Measurements from ENCODE around the gene FAM76B. TPM values are rescaled to one million over a fixed set of nuclear protein-coding genes. Genes with fewer than 3 reads are reported as not detected.

FAM76B gene
- total RNA-seq, 1 donor from 2014 or later, result 4.7 TPM

- ATAC-seq (ENCODE audit: poor library complexity) (no peak), DNase-seq (no peak)
- intact Hi-C loops (cut with DNase I), result no loop called here
Measured at GRCh38 chr11:95751515-95751914, 38.1 kb downstream of the FAM76B start.

DNA sequence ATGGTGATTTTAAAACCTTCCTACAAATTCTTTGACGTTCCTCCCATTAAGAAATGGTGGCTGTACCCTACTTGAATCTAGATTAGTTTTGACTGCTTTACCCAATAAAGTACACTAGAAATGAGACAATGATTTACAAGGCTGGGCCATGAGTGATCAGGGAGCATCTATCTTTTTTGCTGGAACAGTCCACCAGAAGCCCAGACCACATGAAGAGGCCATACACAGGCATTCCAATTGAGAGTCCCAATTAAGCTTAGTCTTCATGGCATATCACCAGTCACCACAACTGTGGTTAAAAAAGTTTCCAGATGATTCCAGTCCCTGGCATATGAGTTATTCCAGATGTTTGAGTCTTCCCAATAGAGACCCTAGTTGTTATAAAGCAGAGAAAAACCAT lies 39.5 kb downstream of the FAM76B start:
- no peak for ATAC-seq (ENCODE audit: poor library complexity)
- intact Hi-C loops (cut with DNase I), result no loop called here
- DNase-seq, result no peak

DNA sequence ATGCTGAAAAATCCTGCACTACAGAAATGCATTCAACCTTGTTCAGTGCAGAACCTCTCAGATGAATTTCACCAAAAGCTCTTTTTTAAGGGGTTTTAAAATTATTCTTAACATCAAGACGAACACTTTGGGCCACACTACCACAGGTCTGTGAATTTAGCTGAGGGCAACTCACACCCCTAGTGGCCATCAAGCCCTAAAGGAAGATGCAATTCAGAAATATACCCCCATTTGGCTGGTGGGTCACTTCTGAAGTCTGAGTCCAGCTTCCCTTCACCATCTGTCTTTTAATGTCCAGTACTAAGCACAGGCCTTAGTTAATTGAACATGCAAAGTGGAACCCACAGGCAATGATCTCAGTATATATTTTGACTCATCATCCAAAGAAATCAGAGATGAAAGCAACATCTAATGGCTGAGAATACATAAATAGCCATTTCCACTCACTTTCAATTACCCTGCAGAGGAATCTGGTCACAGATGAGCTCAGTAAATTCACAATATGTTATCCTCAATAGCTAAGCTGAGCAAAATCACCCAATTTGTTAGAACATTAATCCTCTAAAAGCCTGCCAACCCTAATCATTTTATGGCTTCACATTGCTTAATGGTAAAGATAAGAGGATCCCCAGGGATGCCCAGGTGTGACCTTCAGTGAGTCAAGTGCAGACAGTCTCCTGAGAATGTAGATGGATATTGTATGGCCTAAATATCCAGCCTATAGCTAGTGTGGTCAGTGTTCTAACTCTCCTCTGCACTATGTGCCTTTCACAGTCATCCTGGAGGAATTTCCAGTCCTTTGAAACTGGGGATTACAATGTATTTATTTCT lies 50.3 kb downstream of the FAM76B start:
- intact Hi-C loops (cut with DNase I), result no loop called here
- ATAC-seq (ENCODE audit: poor library complexity) (no peak), DNase-seq (no peak)

DNA sequence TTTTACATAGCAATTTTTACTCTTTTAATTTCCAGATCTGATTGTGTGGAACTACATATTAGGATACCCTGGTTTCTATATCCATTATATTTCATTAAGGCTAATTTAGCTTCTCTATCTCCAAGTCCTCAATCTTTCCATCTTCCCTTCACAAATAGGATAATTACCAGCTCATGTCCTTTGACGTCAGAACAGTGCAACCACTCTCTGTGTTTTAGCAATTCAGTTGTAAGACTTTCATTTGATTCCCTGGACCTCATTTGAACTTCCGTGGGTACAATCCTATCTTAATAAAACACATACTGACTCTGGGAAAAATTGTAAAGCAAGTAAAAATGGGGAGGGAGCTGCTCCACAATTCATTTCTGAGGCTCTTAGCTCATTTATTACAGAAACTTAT lies 52.8 kb downstream of the FAM76B start:
- ATAC-seq (ENCODE audit: poor library complexity) (no peak), DNase-seq (no peak)
- intact Hi-C loops (cut with DNase I), result no loop called here

DNA sequence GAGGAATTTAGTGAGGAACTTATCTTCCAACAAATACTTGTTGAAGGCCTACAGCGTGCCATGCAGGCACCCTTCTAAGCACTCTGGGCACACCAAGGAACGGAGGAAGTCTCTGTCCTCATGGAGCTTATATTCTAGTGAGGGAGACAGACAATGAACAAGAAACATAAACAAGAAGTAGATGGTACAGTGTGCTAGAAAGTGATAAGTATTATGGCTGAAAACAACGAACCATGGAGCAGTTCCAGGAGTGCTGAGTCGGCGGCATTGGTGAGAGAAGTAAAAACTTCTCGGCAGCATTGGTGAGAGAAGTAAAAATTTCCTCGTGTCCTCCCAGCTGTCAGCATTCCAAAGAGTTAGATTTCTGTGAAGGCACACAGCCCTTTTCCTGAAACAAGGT lies 53.2 kb downstream of the FAM76B start:
- ATAC-seq (ENCODE audit: poor library complexity) (no peak), DNase-seq (no peak)
- intact Hi-C loops (cut with DNase I), result no loop called here

DNA sequence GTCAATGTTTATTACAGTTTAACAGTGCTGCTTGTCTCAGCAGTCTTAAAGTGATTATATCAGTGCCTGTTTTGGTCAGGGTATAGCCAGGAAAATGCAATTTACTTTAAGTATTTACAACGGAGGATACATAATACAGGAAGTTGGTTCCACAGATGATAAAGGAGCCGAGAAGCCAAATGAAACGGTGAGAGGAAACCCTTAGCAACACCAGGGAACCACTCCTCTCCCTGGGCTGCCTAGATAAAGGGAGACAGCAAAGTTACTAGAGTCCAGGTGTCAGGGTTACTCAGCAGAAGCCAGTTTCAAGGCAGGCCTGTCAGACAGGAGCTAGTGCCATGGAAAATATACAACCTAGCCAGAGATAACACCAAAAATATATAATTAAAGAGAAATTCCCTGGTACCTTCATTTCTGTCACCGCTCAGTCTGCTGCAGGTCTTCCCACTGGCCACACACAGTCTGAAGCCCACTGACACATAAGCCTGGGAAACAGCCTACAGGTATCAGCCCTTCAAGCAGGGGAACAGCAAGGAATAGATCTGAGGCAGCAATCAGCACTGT lies 55.5 kb downstream of the FAM76B start:
- intact Hi-C loops (cut with DNase I), result no loop called here
- DNase-seq (no peak), ATAC-seq (ENCODE audit: poor library complexity) (no peak)

- intact Hi-C loops (cut with DNase I), result no loop called here
- ATAC-seq (ENCODE audit: poor library complexity) (no peak), DNase-seq (no peak)
Measured at GRCh38 chr11:95732930-95733602, 56.5 kb downstream of the FAM76B start.

- DNase-seq (no peak), ATAC-seq (ENCODE audit: poor library complexity) (no peak)
- intact Hi-C loops (cut with DNase I), result no loop called here
Measured at GRCh38 chr11:95729462-95729861, 60.1 kb downstream of the FAM76B start.

DNA sequence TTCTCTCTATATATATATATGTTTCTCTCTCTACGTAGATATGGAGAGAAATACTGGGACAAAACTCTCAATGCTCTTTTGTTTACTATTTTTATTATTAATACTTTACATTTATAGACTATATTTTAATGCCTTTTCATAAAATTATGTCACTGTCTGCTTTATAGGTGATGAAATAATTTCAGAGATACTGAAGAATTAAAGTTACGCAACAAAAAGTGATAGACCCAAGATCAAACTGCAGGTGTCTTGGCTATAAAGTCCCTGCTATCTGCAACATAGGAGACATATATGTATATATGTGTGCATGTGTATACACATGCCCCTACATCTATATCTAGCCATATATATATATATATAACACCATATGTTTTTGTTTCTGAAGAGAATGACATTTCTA lies 60.8 kb downstream of the FAM76B start:
- ATAC-seq (ENCODE audit: poor library complexity), result no peak
- no peak for DNase-seq
- intact Hi-C loops (cut with DNase I), result no loop called here

- intact Hi-C loops (cut with DNase I), result no loop called here
Measured at GRCh38 chr11:95728094-95728493, 61.5 kb downstream of the FAM76B start.

DNA sequence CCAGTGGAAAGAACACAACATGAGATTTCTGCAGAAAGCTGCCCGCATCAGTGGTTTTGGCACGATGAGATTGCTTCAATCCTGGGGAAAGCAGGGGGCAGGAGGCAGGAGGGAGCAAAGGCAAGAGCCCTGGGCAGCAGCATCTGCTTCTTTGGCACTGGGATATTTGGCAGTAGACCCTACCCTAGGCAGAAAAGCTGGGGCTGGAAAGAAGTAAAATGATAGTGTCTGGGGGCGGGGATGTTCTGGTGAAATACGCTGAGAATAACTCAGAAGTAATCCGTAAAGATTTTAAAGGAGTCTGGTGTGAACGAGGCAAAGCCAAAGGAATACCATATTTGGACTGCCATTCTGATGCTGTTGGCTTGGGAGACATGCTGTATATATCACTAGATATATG lies 62.0 kb downstream of the FAM76B start:
- intact Hi-C loops (cut with DNase I), result no loop called here
- ATAC-seq (ENCODE audit: poor library complexity) (no peak), DNase-seq (no peak)

More at GRCh38 chr11:95728094-95728493, 61.5 kb downstream of the FAM76B start:
- DNase-seq, result no peak
- no peak for ATAC-seq (ENCODE audit: poor library complexity)

GRCh38 chr11:95727111-95727510 lies 62.5 kb downstream of the FAM76B start:
- ATAC-seq (ENCODE audit: poor library complexity) (no peak), DNase-seq (no peak)
- intact Hi-C loops (cut with DNase I), result no loop called here

- intact Hi-C loops (cut with DNase I), result no loop called here
- ATAC-seq (ENCODE audit: poor library complexity), result no peak
Measured at GRCh38 chr11:95725196-95725595, 64.4 kb downstream of the FAM76B start.

GRCh38 chr11:95723361-95723942 lies 66.1 kb downstream of the FAM76B start:
- intact Hi-C loops (cut with DNase I), result no loop called here
- DNase-seq (no peak), ATAC-seq (ENCODE audit: poor library complexity) (no peak)

More at GRCh38 chr11:95725196-95725595, 64.4 kb downstream of the FAM76B start:
- no peak for DNase-seq

- no peak for DNase-seq
- ATAC-seq (ENCODE audit: poor library complexity), result no peak
- intact Hi-C loops (cut with DNase I), result no loop called here
Measured at GRCh38 chr11:95720195-95720594, 69.4 kb downstream of the FAM76B start.

Other genes starting within 250 kb of the FAM76B start
- gene CEP57, start 716 bp upstream of the FAM76B start, total RNA-seq, result 19.2 TPM
- 16.2 TPM for gene MTMR2, start 134.3 kb upstream of the FAM76B start, total RNA-seq